HG02759 (cell line): ENCODE results near the gene LSM8.
"Not testable (repeated sequence)": the region's sequence is repeated elsewhere in the genome, so short reads cannot be mapped to it uniquely, and the experiment has no call there.

ENCODE experiments used
- ATAC-seq: cut with Tn5 transposase; IDR thresholded peaks from one replicate; pipeline ENCODE4 v1.9.1; 2021; ENCODE audit warnings: mild to moderate bottlenecking, moderate library complexity; ENCODE audit not compliant: unreplicated experiment

The LSM8 gene

GRCh38 chr7:118202061-118202460 is 18.1 kb downstream of the LSM8 start:
- no peak for ATAC-seq

DNA sequence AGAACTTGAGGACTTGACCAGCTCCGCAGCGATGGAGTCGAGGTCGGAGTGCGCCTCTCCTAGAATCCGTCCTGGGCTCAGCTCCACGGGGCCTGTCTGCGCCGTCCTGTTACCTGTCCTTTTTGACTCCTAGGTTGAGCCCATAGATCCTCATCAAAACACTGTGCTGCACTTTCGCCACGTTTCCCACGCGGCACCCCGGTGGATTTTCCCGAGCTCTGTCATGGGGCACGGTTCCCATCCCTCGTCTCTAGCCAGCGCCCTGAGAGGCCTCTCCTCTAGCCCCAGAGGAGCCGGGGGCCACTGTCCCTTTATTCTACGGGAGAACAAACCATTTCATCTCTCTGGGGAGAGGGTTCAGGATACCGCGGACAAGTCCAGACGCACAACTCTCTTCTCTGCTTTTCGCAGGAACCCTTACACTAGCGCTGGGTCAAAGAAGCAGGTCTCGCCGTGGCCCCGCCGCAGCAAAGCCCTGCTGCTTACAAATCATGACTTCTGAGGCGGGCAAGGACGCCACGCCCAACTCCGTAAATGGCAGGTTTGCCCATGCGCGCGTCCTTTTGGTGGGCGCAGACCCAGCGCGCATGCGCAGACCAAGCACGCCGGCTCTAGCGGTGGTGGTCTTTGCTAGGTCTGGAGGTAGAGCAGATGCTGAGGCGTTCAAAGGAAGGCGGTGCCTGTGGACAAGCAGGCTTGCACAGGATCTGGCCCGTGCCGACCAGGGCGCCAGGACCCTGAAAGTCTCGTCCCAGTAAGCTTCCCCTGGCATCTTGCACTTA is 30.3 kb downstream of the LSM8 start:
- peak; percentile 96 for ATAC-seq

GRCh38 chr7:118214833-118215182 is 30.8 kb downstream of the LSM8 start:
- ATAC-seq: peak; percentile 17

DNA sequence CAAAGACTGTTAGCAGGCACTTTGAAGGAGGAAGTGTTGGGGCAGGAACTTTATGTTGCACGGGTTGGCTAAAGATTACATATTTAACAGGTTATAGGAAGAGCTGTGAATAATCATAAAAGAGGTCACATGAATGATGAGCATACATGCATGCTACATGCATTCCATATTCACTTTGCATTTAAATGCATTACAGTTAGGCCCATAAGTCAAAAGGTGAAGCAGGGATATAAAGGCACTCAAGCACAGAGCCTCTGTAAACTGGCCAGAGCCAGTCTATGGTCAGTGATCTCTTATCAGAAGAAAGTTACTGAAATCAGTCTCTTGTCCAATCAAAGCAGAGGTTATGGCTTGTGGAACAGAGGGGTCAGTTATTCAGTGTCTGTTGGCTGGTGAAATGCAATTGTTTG is 33.3 kb downstream of the LSM8 start:
- no peak for ATAC-seq

- ATAC-seq: no peak
These were observed 34.6 kb downstream of the LSM8 start for GRCh38 chr7:118218413-118219156.

- no peak for ATAC-seq
These were observed 35.2 kb downstream of the LSM8 start for GRCh38 chr7:118219157-118219512.

- no peak for ATAC-seq
These were observed 36.6 kb downstream of the LSM8 start for GRCh38 chr7:118220583-118220982.

GRCh38 chr7:118222591-118222990 is 38.6 kb downstream of the LSM8 start:
- no peak for ATAC-seq

- ATAC-seq: no peak
These were observed 40.6 kb downstream of the LSM8 start, which contains the start of gene ANKRD7 for GRCh38 chr7:118224521-118224920. TSS of gene ANKRD7 (plus strand) at chr7:118224704. CDS start at chr7:118224831, 127 bp downstream.

DNA sequence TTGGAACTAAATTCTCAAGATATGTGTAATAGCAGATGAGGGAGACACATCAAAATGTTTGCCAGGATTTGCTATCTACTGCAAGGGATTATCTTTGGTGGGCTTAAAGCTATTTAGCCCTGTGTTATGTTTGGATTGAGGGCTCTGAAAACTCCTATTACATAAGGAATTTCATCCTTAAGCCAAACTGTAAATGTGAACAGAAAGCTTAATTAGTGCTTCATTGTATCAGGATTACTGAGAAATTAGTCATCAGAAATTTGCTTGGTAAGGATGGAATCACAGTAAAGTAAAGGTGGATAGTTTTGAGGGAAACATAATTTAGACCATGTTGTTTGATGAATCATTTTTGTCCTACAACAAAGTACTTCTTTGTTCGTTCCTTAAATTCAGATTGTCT is 48.9 kb downstream of the LSM8 start:
- no peak for ATAC-seq

DNA sequence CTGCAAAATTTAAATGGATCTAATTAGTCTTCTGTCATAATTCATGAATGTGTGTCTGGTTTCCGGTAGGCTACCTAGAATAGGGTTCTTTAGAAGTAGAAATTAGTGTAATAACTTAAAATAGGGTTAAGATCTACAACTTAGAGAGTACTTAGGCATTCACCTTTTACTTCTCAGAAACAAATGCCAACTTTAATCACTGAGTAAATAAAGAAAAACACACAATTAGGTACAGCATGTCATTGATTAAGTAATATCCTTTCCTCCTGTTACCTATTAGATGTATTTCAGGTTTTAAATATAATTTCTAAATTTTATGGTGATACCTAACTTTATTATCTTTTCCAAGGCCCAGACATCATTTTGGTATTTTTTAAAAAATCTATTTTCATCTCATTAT is 49.8 kb downstream of the LSM8 start:
- no peak for ATAC-seq

DNA sequence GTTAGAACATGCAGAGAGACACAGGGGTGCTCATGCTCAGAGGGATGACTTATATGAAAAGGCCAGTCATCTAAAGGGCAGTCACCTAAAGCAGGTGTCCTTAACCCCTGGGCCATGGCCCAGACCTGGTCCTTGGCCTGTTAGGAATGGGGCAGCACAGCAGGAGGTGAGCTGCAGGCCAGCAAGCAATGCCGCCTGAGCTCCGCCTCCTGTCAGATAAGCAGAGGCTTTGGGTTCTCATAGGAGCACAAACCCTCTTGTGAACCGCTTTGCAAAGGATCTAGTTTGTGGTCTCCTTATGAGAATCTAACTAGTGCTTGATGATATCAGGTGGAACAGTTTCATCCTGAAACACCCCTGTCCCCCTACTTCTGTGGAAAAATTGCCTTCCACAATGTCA is 55.0 kb downstream of the LSM8 start:
- no peak for ATAC-seq

DNA sequence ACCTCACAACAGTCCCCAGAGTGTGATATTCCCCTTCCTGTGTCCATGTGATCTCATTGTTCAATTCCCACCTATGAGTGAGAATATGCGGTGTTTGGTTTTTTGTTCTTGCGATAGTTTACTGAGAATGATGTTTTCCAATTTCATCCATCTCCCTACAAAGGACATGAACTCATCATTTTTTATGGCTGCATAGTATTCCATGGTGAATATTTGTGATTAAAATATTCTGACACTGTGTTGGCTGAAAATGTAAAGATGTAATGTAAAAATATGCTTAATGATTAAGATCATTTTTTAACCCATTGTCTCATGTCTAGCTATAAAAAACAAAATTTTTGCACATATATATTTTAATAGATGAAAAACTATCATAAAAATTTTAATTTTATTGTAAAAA is 56.4 kb downstream of the LSM8 start:
- ATAC-seq: not testable (repeated sequence)
